Ovary (tissue), 9 donors: ENCODE measurements around the gene GRIA4. TPM values are rescaled to one million over a fixed set of nuclear protein-coding genes. Genes with fewer than 3 reads are reported as not detected.

ENCODE experiments used
- DNase-seq, 5 donors: peaks; one replicate each; pipeline ENCODE4 v3.0.0-alpha.2; 2019 to 2020
- H3K27ac ChIP-seq, 2 donors: fragments of 200-600 bp; one replicate each; pipeline versions ENCODE4 v1.5.1 to v1.8.0; 2019 to 2022
- H3K27me3 ChIP-seq: fragments of 200-600 bp; one replicate; pipeline ENCODE4 v1.8.0; 2022
- H3K36me3 ChIP-seq: fragments of 200-600 bp; sonication (generic); one replicate; pipeline ENCODE4 v1.5.1; 2019
- H3K4me1 ChIP-seq: one replicate; pipeline ENCODE4 v1.8.1; 2013; ENCODE audit warnings: mild to moderate bottlenecking, moderate library complexity; ENCODE audit not compliant: insufficient read depth
- H3K4me3 ChIP-seq: fragments of 200-600 bp; sonication (generic); one replicate; pipeline ENCODE4 v1.5.1; 2017
- H3K9me3 ChIP-seq, 2 donors: fragments of 200-600 bp in 1 of 2; sonication (generic) in 1 of 2; one replicate each; pipeline versions ENCODE4 v1.5.1 to v1.8.1; 2013 to 2019; ENCODE audit warnings: mild to moderate bottlenecking in 1 of 2, moderate library complexity in 1 of 2
- CTCF ChIP-seq, 3 donors: fragments of 450-650 bp in 2 of 3; fragments of 200-600 bp in 1 of 3; IDR thresholded peaks; one replicate each; pipeline versions ENCODE4 v1.5.1 to v1.8.0; 2016 to 2022; ENCODE audit warnings: antibody characterized with exemption in 3 of 3, mild to moderate bottlenecking in 1 of 3
- EP300 ChIP-seq: sonication (generic); formaldehyde crosslinking; IDR thresholded peaks from one replicate; pipeline ENCODE4 v1.6.1; 2017; ENCODE audit warnings: antibody characterized with exemption
- POLR2A ChIP-seq: fragments of 450-650 bp; IDR thresholded peaks from one replicate; pipeline ENCODE4 v1.6.1; 2017; ENCODE audit warnings: antibody characterized with exemption, mild to moderate bottlenecking, moderate library complexity
- WGBS, 3 donors: extraction: QIAGEN DNeasy Blood & Tissue Kit in 1 of 3; methylation state at CpG; one replicate each; pipeline versions ENCODE4 v1.1.5 to v1.1.7; 2013 to 2017; 5-methylcytosine and 5-hydroxymethylcytosine counted together
- intact Hi-C, 4 donors: fragments of 100-400 bp; cut with DNase I; formaldehyde crosslinking; loops; one replicate each; pipeline versions ENCODE4 v1.11.0 to v1.15.1; 2022 to 2023
- polyA plus RNA-seq, 2 donors: library from polyadenylated mRNA; stranded (reverse); fragments of 200-250 nt in 1 of 2; fragments of 350-450 nt in 1 of 2; fragmentation: Illumina TruSeq in 1 of 2; extraction: RNeasy Lipid Tissue Mini Kit (QIAGEN cat#74804) in 1 of 2; gene quantifications; one replicate each; pipeline ENCODE4 v1.2.3, GENCODE V29; 2013 to 2014
- total RNA-seq, 7 donors: library from RNA; depleted of rRNA in 2 of 7; stranded (reverse); fragments of >200 nt in 2 of 7; fragmentation: NEBNext Ultra II Directional in 3 of 7; extraction: Animal tissue kit (Norgen Biotek cat#: 25700) in 3 of 7; gene quantifications; one replicate each; pipeline versions ENCODE4 v1.1.0 to v1.2.4, GENCODE V29; 2016 to 2023
- donor health status: DM: no; HTN: no; CAD: no; lungs with moderate emphysema.
- donor health status: DM: no; HTN: no; CAD: no.
- donor health status: Bipolar disorder and iron deficiency.
- donor health status: DM: yes; HTN: yes; CAD: no.
- donor health status: DM: no; HTN: no; CAD: no.
- donor health status: DM: yes; HTN: yes; CAD: no.

GRIA4 gene
- total and polyA plus RNA-seq, 9 donors, result 0.07 to 1.1 (median 0.26) TPM; not detected in 3

GRCh38 chr11:105824457-105825013 lies 214.7 kb downstream of the GRIA4 start:
- intact Hi-C loops, result no loop called here
- Histone ChIP-seq H3K9me3 (no peaks in the 10 kb centered on the region), H3K4me3 (no peak overlapping the region), H3K27me3 (no peaks in the 10 kb centered on the region), H3K27ac (no peak overlapping the region), H3K36me3 (no peaks in the 10 kb centered on the region), H3K4me1 (no peaks in the 10 kb centered on the region)
- 80 to 85% (median 83%) methylated on average over 10 of the region's 10 CpGs for WGBS, 3 donors
- TF ChIP-seq CTCF (IDR thresholded peaks at IDR 0.05) (no peak), POLR2A (no peak), EP300 (no peak)
- no peak for DNase-seq

- no peak overlapping the region for H3K27ac ChIP-seq
- TF ChIP-seq EP300 (no peak), POLR2A (no peak), CTCF (IDR thresholded peaks at IDR 0.05) (no peak)
- DNase-seq, result no peak
- no peaks in the 10 kb centered on the region for H3K9me3 ChIP-seq
- H3K27me3 ChIP-seq, result no peaks in the 10 kb centered on the region
- H3K36me3 ChIP-seq, result no peaks in the 10 kb centered on the region
- intact Hi-C loops, result no loop called here
- WGBS, 3 donors, result 68 to 87% (median 87%) methylated on average over 1 of the region's 1 CpG
- H3K4me3 ChIP-seq, result no peak overlapping the region
- H3K4me1 ChIP-seq, result no peaks in the 10 kb centered on the region
Observed at GRCh38 chr11:105825141-105825540, 215.3 kb downstream of the GRIA4 start.

GRCh38 chr11:105827906-105828305 lies 218.0 kb downstream of the GRIA4 start:
- no peaks in the 10 kb centered on the region for H3K27me3 ChIP-seq
- TF ChIP-seq CTCF (IDR thresholded peaks at IDR 0.05), result no peak
- TF ChIP-seq POLR2A, result no peak
- no peaks in the 10 kb centered on the region for H3K9me3 ChIP-seq
- H3K36me3 ChIP-seq, result no peaks in the 10 kb centered on the region
- no peak overlapping the region for H3K27ac ChIP-seq
- no peak overlapping the region for H3K4me3 ChIP-seq
- intact Hi-C loops, result no loop called here
- 0 to 34% (median 26%) methylated on average over 1 of the region's 1 CpG for WGBS, 3 donors
- H3K4me1 ChIP-seq, result no peaks in the 10 kb centered on the region
- DNase-seq, result no peak

GRCh38 chr11:105829084-105829483 lies 219.2 kb downstream of the GRIA4 start:
- TF ChIP-seq POLR2A (no peak), EP300 (no peak), CTCF (IDR thresholded peaks at IDR 0.05) (no peak)
- Histone ChIP-seq H3K27me3 (no peaks in the 10 kb centered on the region), H3K4me1 (no peaks in the 10 kb centered on the region), H3K36me3 (no peaks in the 10 kb centered on the region), H3K27ac (no peak overlapping the region), H3K4me3 (no peak overlapping the region), H3K9me3 (no peaks in the 10 kb centered on the region)
- DNase-seq, result no peak
- intact Hi-C loops, result no loop called here
- 88 to 95% (median 89%) methylated on average over 1 of the region's 1 CpG for WGBS, 3 donors
